HEK293 (cell line): ENCODE data around the gene HSPA4L.

Source experiments
- CTCF ChIP-seq: fragments of 450-650 bp; formaldehyde crosslinking; IDR thresholded peaks from 2 replicates; pipeline ENCODE4 v1.5.1; 2016; ENCODE audit warnings: missing biosample characterization, missing genetic modification characterization
- KLF16 ChIP-seq: fragments of 450-650 bp; formaldehyde crosslinking; IDR thresholded peaks from 2 replicates; pipeline ENCODE4 v1.5.1; 2017; ENCODE audit warnings: missing biosample characterization, missing genetic modification characterization
- ZNF133 ChIP-seq: fragments of 450-650 bp; formaldehyde crosslinking; IDR thresholded peaks from 2 replicates; pipeline ENCODE4 v1.5.1; 2016; ENCODE audit warnings: missing biosample characterization, missing genetic modification characterization
- ZNF274 ChIP-seq, 2 experiments: fragments of 200-500 bp in 1 of 2; fragments of 450-650 bp in 1 of 2; sonication (Bioruptor generic) in 1 of 2; formaldehyde crosslinking in 1 of 2; IDR thresholded peaks; 2 replicates each; pipeline versions ENCODE4 v1.5.1 to v1.6.1; 2014 to 2016; ENCODE audit warnings: borderline replicate concordance in 1 of 2, inconsistent platforms in 1 of 2, low read length in 1 of 2, missing biosample characterization in 1 of 2, missing genetic modification characterization in 1 of 2
- ZNF521 ChIP-seq: fragments of 450-650 bp; formaldehyde crosslinking; IDR thresholded peaks from 2 replicates; pipeline ENCODE4 v1.5.1; 2017; ENCODE audit warnings: missing biosample characterization, mild to moderate bottlenecking, missing genetic modification characterization
- ZNF530 ChIP-seq: fragments of 450-650 bp; formaldehyde crosslinking; IDR thresholded peaks from 2 replicates; pipeline ENCODE4 v1.5.1; 2016; ENCODE audit warnings: low read depth, missing biosample characterization, missing genetic modification characterization
- ZNF639 ChIP-seq: fragments of 450-650 bp; formaldehyde crosslinking; IDR thresholded peaks from 2 replicates; pipeline ENCODE4 v1.5.1; 2016; ENCODE audit warnings: missing biosample characterization, missing genetic modification characterization
- ZNF658 ChIP-seq: fragments of 450-650 bp; formaldehyde crosslinking; IDR thresholded peaks from 2 replicates; pipeline ENCODE4; 2016; ENCODE audit warnings: missing biosample characterization, missing genetic modification characterization
- ZNF704 ChIP-seq: fragments of 450-650 bp; formaldehyde crosslinking; IDR thresholded peaks from 2 replicates; pipeline ENCODE4 v1.5.1; 2016; ENCODE audit warnings: missing biosample characterization, missing genetic modification characterization

- TF ChIP-seq ZNF704 (no peak), CTCF (tag by site-specific recombination) (no peak), ZNF133 (tag by site-specific recombination) (no peak), ZNF530 (tag by site-specific recombination) (no peak), KLF16 (tag by site-specific recombination) (no peak), ZNF274 (IDR thresholded peaks at IDR 0.05; ENCODE audit: low read length) (no peak), ZNF274 (tag by site-specific recombination; IDR thresholded peaks at IDR 0.05; ENCODE audit: borderline replicate concordance) (no peak), ZNF521 (tag by site-specific recombination) (no peak), ZNF639 (tag by site-specific recombination) (no peak), ZNF658 (no peak)
Measured at GRCh38 chr4:127852661-127853060, 70.5 kb downstream of the HSPA4L start.
